ENCODE data around the gene MAB21L2. TPM values are rescaled to one million over a fixed set of nuclear protein-coding genes. Genes with fewer than 3 reads are reported as not detected.
"Not testable (repeated sequence)": the region's sequence is repeated elsewhere in the genome, so short reads cannot be mapped to it uniquely, and the experiment has no call there.

MAB21L2 gene
- not detected for polyA plus RNA-seq (ENCODE audit: insufficient read length in 3 of 3)

DNA sequence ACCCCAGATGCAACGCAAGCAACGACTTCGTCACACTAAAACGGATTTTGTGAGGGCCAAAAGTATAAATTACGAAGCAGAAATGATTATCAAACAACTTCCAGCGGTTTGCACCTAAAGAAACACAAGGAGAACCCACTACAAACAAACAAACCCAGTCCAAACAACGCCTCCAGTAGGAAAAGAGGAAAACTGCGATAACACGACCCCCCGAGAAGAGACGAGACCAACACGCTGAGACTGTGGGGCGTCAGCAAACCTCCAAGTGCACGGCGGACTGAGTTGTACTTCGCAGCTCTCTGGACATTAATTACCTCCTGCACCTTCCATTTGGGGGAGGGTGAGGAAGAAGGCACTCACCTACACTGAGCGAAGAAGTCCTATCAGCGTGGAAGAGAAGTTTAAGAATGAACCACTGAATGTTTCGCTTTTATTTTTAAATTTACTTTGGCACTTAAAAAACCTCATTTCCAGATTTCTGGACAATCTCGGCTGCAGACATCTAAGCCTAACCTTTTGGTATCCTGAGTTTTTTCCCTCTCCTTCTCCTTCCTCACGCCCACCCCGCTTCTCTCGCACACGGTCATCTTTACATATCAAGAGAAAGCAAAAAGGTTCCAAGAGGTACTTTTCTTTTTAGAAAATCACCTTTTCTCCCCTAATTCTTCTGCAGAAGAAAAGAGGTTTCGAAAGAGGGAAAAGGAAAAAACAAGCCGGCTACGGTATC lies at the start of gene MAB21L2:
Gene MAB21L2, plus strand, starts transcription at position 6 of the 727 bp plus-strand sequence. CDS start 879 bp downstream, outside the sequence.
- DNase-seq (ENCODE audit: low read depth in 3 of 3, low spot score in 2 of 3): no peak

GRCh38 chr4:150533673-150534072 lies 48.3 kb upstream of the MAB21L2 start:
- DNase-seq (ENCODE audit: low read depth in 3 of 3, low spot score in 2 of 3): no peak

DNA sequence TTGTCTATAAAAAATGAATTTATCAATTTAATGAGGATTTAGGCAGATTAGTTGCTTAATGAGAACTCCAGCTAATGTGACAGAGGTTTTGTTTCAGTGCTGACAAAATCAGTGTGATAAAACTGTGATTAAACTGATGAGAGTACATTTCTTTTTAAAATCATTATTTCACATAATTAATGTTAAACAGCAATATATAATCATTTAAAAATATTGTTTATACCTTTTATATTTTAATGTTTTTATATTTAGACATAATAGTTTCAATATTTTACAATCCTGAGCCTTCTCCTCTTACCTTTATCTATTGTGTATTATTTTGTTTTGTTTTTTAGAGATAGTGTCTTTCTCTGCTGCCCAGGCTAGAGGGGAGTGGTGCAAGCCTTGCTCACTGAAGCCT lies 47.1 kb upstream of the MAB21L2 start:
- no peak for DNase-seq (ENCODE audit: low read depth in 3 of 3, low spot score in 2 of 3)

DNA sequence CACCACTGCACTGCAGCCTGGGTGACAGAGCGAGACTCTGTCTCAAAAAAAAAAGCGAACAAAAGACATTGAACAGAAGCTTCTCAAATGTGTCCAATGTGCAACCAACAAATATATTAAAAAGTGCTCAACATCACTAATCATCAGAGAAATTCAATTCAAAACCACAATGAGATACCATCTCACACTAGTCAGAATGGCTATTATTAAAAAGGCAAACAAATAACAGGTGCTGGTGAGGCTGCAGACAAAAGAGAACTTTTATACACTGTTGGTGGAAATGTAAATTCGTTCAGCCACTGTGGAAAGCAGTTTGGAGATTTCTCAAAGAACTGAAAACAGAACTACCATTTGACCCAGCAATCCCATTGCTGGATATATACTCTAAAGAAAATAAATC lies 44.0 kb upstream of the MAB21L2 start:
- not testable (repeated sequence) for DNase-seq (ENCODE audit: low read depth in 3 of 3, low spot score in 2 of 3)

- DNase-seq (ENCODE audit: low read depth in 3 of 3, low spot score in 2 of 3): no peak
These were observed 41.4 kb upstream of the MAB21L2 start for GRCh38 chr4:150540536-150540935.

DNA sequence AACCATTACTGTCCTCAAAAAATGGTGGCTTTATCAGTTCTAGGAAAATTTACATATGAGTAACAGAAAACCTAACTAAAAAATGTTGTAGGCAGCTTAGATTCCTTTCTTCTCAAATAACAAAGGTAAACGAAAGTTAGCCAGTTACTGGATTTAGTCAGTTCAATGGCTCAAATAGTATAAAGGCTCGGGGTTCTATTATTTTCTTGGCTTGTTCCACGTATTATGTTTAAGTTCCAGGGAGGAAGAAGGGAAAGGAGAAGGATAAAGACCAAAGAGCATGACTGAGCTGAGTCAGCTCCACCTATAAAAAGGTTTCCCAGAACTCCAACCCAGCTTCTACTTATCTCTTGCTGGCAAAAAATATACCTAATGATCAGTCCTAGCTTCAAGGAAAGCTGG lies 41.0 kb upstream of the MAB21L2 start:
- DNase-seq (ENCODE audit: low read depth in 3 of 3, low spot score in 2 of 3): no peak

GRCh38 chr4:150541681-150542080 lies 40.3 kb upstream of the MAB21L2 start:
- no peak for DNase-seq (ENCODE audit: low read depth in 3 of 3, low spot score in 2 of 3)

GRCh38 chr4:150543042-150543441 lies 38.9 kb upstream of the MAB21L2 start:
- DNase-seq (ENCODE audit: low read depth in 3 of 3, low spot score in 2 of 3): no peak

DNA sequence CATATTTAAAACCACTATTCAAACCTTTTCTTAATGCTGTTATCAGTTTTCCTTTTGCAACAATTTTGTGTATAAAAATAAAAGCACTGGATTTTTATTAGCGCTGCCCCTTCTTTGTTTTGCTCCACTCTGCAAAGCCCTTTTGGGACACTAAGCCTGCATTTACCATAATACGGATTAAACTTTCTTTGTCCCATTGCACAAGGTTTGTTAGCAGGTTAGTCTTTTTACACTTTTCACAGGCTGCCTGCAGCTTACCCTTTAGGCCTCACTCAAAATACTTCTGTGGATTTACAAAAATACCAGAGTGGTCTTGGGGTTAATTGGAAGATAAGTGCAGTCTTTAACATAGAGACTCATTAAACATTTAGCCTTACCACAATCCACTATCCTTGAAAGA lies 35.7 kb upstream of the MAB21L2 start:
- no peak for DNase-seq (ENCODE audit: low read depth in 3 of 3, low spot score in 2 of 3)

DNA sequence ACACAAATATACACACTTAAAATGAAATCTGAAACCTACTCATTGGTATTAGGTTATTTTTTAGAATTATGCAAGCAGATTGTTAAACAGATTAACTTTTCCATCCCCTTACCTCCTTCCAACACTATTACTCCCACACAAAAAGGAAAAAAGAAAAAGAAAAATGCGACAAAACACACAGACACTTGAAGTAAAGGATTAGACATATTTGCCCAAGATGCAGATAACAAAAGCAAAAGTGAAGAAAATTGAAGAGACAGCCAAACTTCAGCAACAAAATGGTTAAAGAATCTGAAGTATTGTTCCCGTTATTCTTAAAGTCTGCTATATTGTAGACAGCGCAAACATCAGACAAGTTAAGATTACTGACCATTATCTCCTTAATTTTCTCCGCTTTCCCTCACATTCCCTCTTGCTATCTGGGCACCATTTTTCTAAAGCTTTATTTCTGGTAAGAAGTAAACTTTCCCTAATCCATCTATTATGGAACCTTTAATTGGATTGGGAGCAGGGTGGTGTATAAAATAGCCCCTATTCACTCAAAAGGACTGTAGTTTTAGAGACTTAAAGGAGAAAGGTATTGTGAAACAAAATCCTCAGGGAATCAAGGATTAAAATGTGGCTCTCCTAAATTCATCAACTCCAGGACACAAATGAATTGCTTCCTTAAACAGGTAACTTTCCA lies 34.7 kb upstream of the MAB21L2 start:
- DNase-seq (ENCODE audit: low read depth in 3 of 3, low spot score in 2 of 3): no peak

GRCh38 chr4:150557811-150558210 lies 24.1 kb upstream of the MAB21L2 start:
- DNase-seq (ENCODE audit: low read depth in 3 of 3, low spot score in 2 of 3): not testable (repeated sequence)

GRCh38 chr4:150561143-150561737 lies 20.7 kb upstream of the MAB21L2 start:
- DNase-seq (ENCODE audit: low read depth in 3 of 3, low spot score in 2 of 3): no peak

DNA sequence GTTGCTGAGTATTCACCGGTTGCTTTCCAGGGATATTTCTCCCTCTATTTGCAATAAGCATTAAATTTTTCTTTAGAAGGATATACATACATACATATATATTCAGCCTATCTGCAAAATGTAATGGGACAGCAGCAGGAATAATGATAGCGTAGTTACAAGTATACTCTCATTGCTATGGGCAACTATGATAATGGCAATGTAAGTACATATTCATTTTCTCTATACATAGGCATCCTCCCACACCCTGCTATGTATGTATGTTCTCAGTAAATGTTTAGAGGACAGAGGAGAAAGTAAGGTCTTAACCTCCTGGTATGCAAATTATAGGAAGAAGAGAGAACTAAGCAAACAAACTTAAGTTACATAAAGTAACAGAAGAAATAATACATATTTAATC lies 19.7 kb upstream of the MAB21L2 start:
- no peak for DNase-seq (ENCODE audit: low read depth in 3 of 3, low spot score in 2 of 3)

GRCh38 chr4:150562751-150563150 lies 19.2 kb upstream of the MAB21L2 start:
- DNase-seq (ENCODE audit: low read depth in 3 of 3, low spot score in 2 of 3): no peak

GRCh38 chr4:150564967-150565366 lies 17.0 kb upstream of the MAB21L2 start:
- not testable (repeated sequence) for DNase-seq (ENCODE audit: low read depth in 3 of 3, low spot score in 2 of 3)

GRCh38 chr4:150567070-150567469 lies 14.9 kb upstream of the MAB21L2 start:
- DNase-seq (ENCODE audit: low read depth in 3 of 3, low spot score in 2 of 3): no peak

GRCh38 chr4:150569384-150569987 lies 12.5 kb upstream of the MAB21L2 start:
- no peak for DNase-seq (ENCODE audit: low read depth in 3 of 3, low spot score in 2 of 3)

DNA sequence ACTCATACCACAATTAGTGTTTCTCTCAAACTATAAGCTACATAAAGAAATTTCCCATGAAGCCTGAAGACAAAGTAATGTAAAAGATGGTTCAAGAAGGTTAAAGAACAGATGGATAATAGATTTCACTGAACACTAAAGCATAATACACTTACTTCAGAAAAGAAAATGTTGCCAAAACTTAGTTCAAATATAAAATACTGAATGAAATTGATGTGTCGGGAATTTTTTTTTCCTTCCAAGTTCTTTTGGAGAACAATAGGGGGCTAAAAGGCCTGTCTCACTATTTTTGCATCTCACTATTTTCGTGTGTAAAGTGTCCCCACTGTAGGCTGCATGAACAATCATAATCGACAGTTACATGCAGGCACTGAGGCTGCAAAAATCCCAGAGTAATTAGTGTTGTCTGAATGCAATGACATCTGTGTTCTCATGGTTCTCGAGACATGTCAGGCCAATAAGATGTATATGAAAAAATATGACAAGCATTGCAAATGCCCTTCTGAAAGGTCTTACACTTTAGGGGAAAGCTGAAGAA lies 11.9 kb upstream of the MAB21L2 start:
- DNase-seq (ENCODE audit: low read depth in 3 of 3, low spot score in 2 of 3): no peak

- DNase-seq (ENCODE audit: low read depth in 3 of 3, low spot score in 2 of 3): no peak
These were observed 11.1 kb upstream of the MAB21L2 start for GRCh38 chr4:150570862-150571261.

DNA sequence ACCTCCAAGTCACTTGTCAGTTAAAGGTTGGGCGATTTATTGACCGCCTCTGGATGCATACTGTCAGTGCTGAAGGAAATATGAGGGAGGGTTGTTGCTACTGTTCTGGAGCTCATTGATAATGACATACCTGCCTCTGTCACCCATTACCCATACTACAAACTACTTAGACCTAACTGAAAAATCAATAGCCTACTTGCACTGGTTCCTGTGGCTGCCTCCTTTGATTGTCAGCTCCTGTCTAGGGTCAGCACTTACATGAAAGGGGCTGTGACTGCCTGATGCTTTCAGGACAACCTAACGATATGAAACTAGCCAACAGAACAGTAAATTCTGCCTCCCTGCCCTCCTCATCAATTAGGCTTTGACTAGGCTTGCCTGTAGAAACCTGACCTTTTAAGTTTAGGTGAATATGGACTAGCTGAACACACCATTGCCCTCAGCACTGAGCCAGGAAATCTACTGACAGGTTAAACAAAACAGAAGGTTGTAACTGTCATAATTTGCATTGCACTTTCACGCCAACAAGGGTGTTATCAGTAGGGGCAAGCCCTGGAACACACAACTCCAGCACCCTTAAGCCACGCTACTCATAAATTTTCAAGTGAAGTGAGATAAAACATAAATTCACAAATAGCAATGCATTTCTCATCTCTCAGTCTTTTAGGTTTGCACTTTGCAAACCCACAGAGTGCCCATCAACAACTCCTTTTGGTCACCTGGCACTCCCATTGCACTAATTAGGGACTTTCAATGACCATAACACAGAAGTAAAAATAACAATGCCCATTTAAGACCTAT lies 9.0 kb upstream of the MAB21L2 start:
- no peak for DNase-seq (ENCODE audit: low read depth in 3 of 3, low spot score in 2 of 3)

Measured in right renal cortex interstitium (tissue), 3 donors.